Smooth muscle cell of the brain vasculature (primary cell): ENCODE measurements around the gene SUSD3.

Experiments
- DNase-seq: peaks from one replicate; pipeline ENCODE4 v3.0.0-alpha.2; 2012; ENCODE audit warnings: low read depth, low spot score

The SUSD3 gene

GRCh38 chr9:93030642-93031628 is 27.6 kb upstream of the SUSD3 start:
- DNase-seq: no peak

- DNase-seq: no peak
Measured at GRCh38 chr9:93031629-93032430, 26.7 kb upstream of the SUSD3 start.

GRCh38 chr9:93032545-93032944 is 26.0 kb upstream of the SUSD3 start:
- no peak for DNase-seq

- DNase-seq: no peak
Measured at GRCh38 chr9:93033531-93033930, 25.0 kb upstream of the SUSD3 start.

GRCh38 chr9:93035106-93035660 is 23.3 kb upstream of the SUSD3 start:
- DNase-seq: no peak

GRCh38 chr9:93035821-93036351 is 22.6 kb upstream of the SUSD3 start:
- no peak for DNase-seq

GRCh38 chr9:93036887-93037475 is 21.5 kb upstream of the SUSD3 start:
- no peak for DNase-seq

GRCh38 chr9:93037476-93037971 is 21.0 kb upstream of the SUSD3 start:
- no peak for DNase-seq

- no peak for DNase-seq
Measured at GRCh38 chr9:93038918-93039317, 19.6 kb upstream of the SUSD3 start.

GRCh38 chr9:93039456-93039855 is 19.0 kb upstream of the SUSD3 start:
- no peak for DNase-seq

- DNase-seq: no peak
Measured at GRCh38 chr9:93039976-93040375, 18.5 kb upstream of the SUSD3 start.

GRCh38 chr9:93040409-93040808 is 18.1 kb upstream of the SUSD3 start:
- DNase-seq: no peak

GRCh38 chr9:93041108-93041802 is 17.2 kb upstream of the SUSD3 start:
- no peak for DNase-seq

- DNase-seq: no peak
Measured at GRCh38 chr9:93043122-93043521, 15.4 kb upstream of the SUSD3 start.

- DNase-seq: no peak
Measured at GRCh38 chr9:93045521-93045920, 13.0 kb upstream of the SUSD3 start.

GRCh38 chr9:93048566-93049448 is 9.7 kb upstream of the SUSD3 start:
- no peak for DNase-seq

GRCh38 chr9:93049491-93049890 is 9.0 kb upstream of the SUSD3 start:
- no peak for DNase-seq

GRCh38 chr9:93050231-93050630 is 8.3 kb upstream of the SUSD3 start:
- DNase-seq: no peak

GRCh38 chr9:93051680-93052089 is 6.8 kb upstream of the SUSD3 start:
- DNase-seq: no peak
